Measurements from ENCODE around the gene GPR146. TPM values are rescaled to one million over a fixed set of nuclear protein-coding genes. Genes with fewer than 3 reads are reported as not detected.

GPR146 gene
- total and polyA plus RNA-seq, 2 of the 8 experiments (the other 6 are each of a cell fraction or from before 2014, with no cell fraction given) = 1.8 to 2.7 TPM

GRCh38 chr7:1046722-1047679, 2.7 kb downstream of the GPR146 start (continued):
- TF ChIP-seq SIN3A (conservative IDR thresholded peaks at IDR 0.05 in 1 of 2, IDR thresholded peaks at IDR 0.05 in 1 of 2; ENCODE audit: low read depth in 1 of 2, low read length in 2 of 2) (no peak), TCF12 (IDR thresholded peaks at IDR 0.05; ENCODE audit: low read depth, low read length) (no peak), POLR2A (IDR thresholded peaks at IDR 0.05; ENCODE audit: control extremely low read depth in 1 of 2, low read depth in 2 of 2, low read length in 2 of 2) (no peak), TAF1 (IDR thresholded peaks at IDR 0.05; ENCODE audit: low read depth, low read length) (no peak), CBX8 (IDR thresholded peaks at IDR 0.05; ENCODE audit: borderline replicate concordance, low read depth, low read length) (no peak), BACH1 (IDR thresholded peaks at IDR 0.05; ENCODE audit: low read length) (no peak), TBP (IDR thresholded peaks at IDR 0.05; ENCODE audit: low read depth, low read length) (no peak), RXRA (IDR thresholded peaks at IDR 0.05; ENCODE audit: insufficient read depth, low read depth, low read length) (no peak), TAF7 (optimal IDR thresholded peaks at IDR 0.05; ENCODE audit: borderline replicate concordance, low read depth, low read length) (no peak), RBBP5 (IDR thresholded peaks at IDR 0.05; ENCODE audit: borderline replicate concordance, low read depth, low read length) (no peak), E2F6 (IDR thresholded peaks at IDR 0.05) (no peak), MAFK (IDR thresholded peaks at IDR 0.05; ENCODE audit: low read depth, low read length) (no peak), HDAC6 (IDR thresholded peaks at IDR 0.05; ENCODE audit: low read depth, low read length) (no peak)

Data from H1 (cell line).